Measurements from ENCODE around the gene TMCC3.

DNA sequence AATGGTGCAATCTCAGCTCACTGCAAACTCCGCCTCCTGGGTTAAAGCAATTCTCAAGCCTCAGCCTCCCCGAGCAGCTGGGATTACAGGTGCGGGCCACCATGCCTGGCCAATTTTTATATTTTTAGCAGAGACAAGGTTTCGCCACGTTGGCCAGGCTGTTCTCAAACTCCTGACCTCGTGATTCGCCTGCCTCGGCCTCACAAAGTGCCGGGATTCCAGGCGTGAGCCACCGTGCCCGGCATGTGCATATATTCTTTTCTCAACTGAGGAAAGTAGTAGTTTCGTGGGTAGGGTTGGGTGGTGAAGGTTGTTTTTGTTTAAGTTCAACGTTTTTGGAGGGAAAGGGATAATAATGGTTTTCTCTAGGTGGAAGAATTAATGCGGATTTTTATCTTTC is 96.5 kb downstream of the TMCC3 start:
- TF ChIP-seq, protein P1, sequence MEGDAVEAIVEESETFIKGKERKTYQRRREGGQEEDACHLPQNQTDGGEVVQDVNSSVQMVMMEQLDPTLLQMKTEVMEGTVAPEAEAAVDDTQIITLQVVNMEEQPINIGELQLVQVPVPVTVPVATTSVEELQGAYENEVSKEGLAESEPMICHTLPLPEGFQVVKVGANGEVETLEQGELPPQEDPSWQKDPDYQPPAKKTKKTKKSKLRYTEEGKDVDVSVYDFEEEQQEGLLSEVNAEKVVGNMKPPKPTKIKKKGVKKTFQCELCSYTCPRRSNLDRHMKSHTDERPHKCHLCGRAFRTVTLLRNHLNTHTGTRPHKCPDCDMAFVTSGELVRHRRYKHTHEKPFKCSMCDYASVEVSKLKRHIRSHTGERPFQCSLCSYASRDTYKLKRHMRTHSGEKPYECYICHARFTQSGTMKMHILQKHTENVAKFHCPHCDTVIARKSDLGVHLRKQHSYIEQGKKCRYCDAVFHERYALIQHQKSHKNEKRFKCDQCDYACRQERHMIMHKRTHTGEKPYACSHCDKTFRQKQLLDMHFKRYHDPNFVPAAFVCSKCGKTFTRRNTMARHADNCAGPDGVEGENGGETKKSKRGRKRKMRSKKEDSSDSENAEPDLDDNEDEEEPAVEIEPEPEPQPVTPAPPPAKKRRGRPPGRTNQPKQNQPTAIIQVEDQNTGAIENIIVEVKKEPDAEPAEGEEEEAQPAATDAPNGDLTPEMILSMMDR (IDR thresholded peaks at IDR 0.05; ENCODE audit: low read length), result no peak
- TF ChIP-seq EZH2 (IDR thresholded peaks at IDR 0.05; ENCODE audit: borderline replicate concordance, low read length), result no peak

Data from OCI-LY1 (cell line).